B cell (primary cell): ENCODE results near the gene PDE11A.

Experiments
- CTCF ChIP-seq: fragments of 200-600 bp; IDR thresholded peaks from one replicate; pipeline ENCODE4 v1.8.0; 2022; ENCODE audit warnings: antibody characterized with exemption, mild to moderate bottlenecking
- EZH2 ChIP-seq: IDR thresholded peaks from 2 replicates; pipeline ENCODE4 v1.6.1; 2012; ENCODE audit warnings: borderline replicate concordance, low read depth, mild to moderate bottlenecking, moderate library complexity, low read length; ENCODE audit not compliant: insufficient read depth, poor library complexity, severe bottlenecking

- TF ChIP-seq CTCF: no peak
- no peak for TF ChIP-seq EZH2
Observed at GRCh38 chr2:177703159-177703558, 369.4 kb downstream of the PDE11A start.
